DOHH2 (cell line): ENCODE results near the gene NRL.

Experiments used
- CTCF ChIP-seq: fragments of 200-600 bp; sonication (generic); IDR thresholded peaks from one replicate; pipeline ENCODE4 v1.5.1; 2014; ENCODE audit warnings: antibody characterized with exemption, mild to moderate bottlenecking, low read depth, low read length; ENCODE audit not compliant: poor library complexity, severe bottlenecking
- EZH2phosphoT487 ChIP-seq: fragments of 200-600 bp; sonication (generic); IDR thresholded peaks from 2 replicates; pipeline ENCODE4 v1.6.1; 2017; ENCODE audit warnings: borderline replicate concordance, mild to moderate bottlenecking, antibody characterized with exemption, low read length, moderate library complexity, mixed read lengths

DNA sequence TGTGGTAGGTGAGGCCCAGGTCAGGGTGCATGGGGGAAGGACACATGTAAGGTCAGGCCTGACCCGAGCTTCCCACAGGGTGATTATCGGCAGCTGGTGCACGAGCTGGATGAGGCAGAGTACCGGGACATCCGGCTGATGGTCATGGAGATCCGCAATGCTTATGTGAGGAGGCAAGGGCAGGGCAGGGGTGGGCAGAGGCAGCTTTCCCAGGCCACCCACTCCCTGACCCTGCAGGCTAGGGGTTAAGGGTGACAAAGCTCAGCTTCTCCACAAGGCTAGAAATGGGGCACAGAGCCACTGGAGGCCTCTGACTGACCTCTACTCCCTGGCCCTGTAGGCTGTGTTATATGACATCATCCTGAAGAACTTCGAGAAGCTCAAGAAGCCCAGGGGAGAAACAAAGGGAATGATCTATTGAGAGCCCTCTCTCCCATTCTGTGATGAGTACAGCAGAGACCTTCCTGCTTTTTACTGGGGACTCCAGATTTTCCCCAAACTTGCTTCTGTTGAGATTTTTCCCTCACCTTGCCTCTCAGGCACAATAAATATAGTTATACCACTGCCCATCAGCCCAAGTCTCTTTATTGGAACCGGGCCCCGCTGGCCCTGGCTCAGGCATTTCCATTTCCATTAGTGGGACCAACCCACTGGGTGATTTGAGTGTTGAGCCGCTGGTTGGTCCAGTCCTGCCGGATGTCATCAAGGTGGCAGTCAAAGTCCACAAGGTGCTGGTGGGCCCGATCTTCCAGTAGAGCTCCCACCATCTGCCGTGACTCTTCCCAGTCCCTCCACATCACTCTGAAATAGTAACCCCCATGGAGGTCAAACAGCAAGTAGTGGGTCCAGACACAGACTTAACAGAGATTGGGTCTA is 23.9 kb upstream of the NRL start:
- TF ChIP-seq CTCF (no peak), EZH2phosphoT487 (no peak)
